Neuronal stem cell (in vitro differentiated cells): ENCODE results near the gene PAM16.

Experiments used
- DNase-seq: peaks from one replicate; pipeline ENCODE4 v3.0.0-alpha.2; 2013; ENCODE audit warnings: low spot score
- H2AFZ ChIP-seq: one replicate; pipeline ENCODE4 v1.6.1; 2013; ENCODE audit warnings: mild to moderate bottlenecking, low read length, inconsistent platforms
- H2AK5ac ChIP-seq: 2 replicates; pipeline ENCODE4 v1.6.1; 2013; ENCODE audit warnings: low read depth, mild to moderate bottlenecking, inconsistent platforms, low read length, moderate library complexity, mixed read lengths
- H2BK120ac ChIP-seq: 2 replicates; pipeline ENCODE4 v1.6.1; 2013; ENCODE audit warnings: low read depth, mild to moderate bottlenecking, inconsistent platforms, low read length, moderate library complexity, mixed read lengths
- H2BK12ac ChIP-seq: one replicate; pipeline ENCODE4 v1.6.1; 2013; ENCODE audit warnings: low read length, inconsistent platforms
- H2BK15ac ChIP-seq: 2 replicates; pipeline ENCODE4 v1.6.1; 2013; ENCODE audit warnings: mild to moderate bottlenecking, low read length, inconsistent platforms, mixed read lengths
- H2BK5ac ChIP-seq: one replicate; pipeline ENCODE4 v1.6.1; 2013; ENCODE audit warnings: inconsistent platforms, mild to moderate bottlenecking, low read length, moderate library complexity
- H3K14ac ChIP-seq: one replicate; pipeline ENCODE4 v1.6.1; 2013; ENCODE audit warnings: low read length, inconsistent platforms
- H3K18ac ChIP-seq: 2 replicates; pipeline ENCODE4 v1.6.1; 2013; ENCODE audit warnings: low read length, inconsistent platforms
- H3K23ac ChIP-seq: 2 replicates; pipeline ENCODE4 v1.6.1; 2013; ENCODE audit warnings: low read depth, mild to moderate bottlenecking, mixed read lengths, low read length, inconsistent platforms; ENCODE audit not compliant: poor library complexity
- H3K27ac ChIP-seq: replicated peaks from 3 replicates; pipeline ENCODE4 v1.5.1; 2013; ENCODE audit warnings: low read length, inconsistent platforms
- H3K27me3 ChIP-seq, 3 experiments: 2 replicates each; pipeline ENCODE4 v1.6.1; 2013; ENCODE audit warnings: low read length in 3 of 3, mild to moderate bottlenecking in 2 of 3, inconsistent platforms in 1 of 3, low read depth in 1 of 3, mixed read lengths in 1 of 3, moderate library complexity in 1 of 3; ENCODE audit not compliant: control insufficient read depth in 3 of 3, insufficient read depth in 3 of 3
- H3K36me3 ChIP-seq, 2 donors: replicated peaks in 1 of 2; 2 replicates each; pipeline ENCODE4 v1.6.1; 2013; ENCODE audit warnings: low read length in 2 of 2; ENCODE audit not compliant: control insufficient read depth in 2 of 2, insufficient read depth in 2 of 2
- H3K4ac ChIP-seq: 2 replicates; pipeline ENCODE4 v1.6.1; 2013; ENCODE audit warnings: inconsistent platforms, mild to moderate bottlenecking, low read length, moderate library complexity
- H3K4me1 ChIP-seq, 2 donors: 1 replicate in 1 of 2; 2 replicates in 1 of 2; pipeline ENCODE4 v1.6.1; 2013; ENCODE audit warnings: low read length in 2 of 2, low read depth in 1 of 2; ENCODE audit not compliant: control insufficient read depth in 2 of 2, insufficient read depth in 1 of 2
- H3K4me2 ChIP-seq: one replicate; pipeline ENCODE4 v1.6.1; 2013; ENCODE audit warnings: mild to moderate bottlenecking, low read length, inconsistent platforms; ENCODE audit not compliant: insufficient read depth, poor library complexity, severe bottlenecking
- H3K4me3 ChIP-seq, 2 donors: 2 replicates each; pipeline ENCODE4 v1.5.1; 2013; ENCODE audit warnings: low read length in 2 of 2, mild to moderate bottlenecking in 2 of 2, inconsistent platforms in 1 of 2, moderate library complexity in 1 of 2
- H3K79me1 ChIP-seq: one replicate; pipeline ENCODE4 v1.6.1; 2013; ENCODE audit warnings: low read depth, mild to moderate bottlenecking, inconsistent platforms, low read length, moderate library complexity
- H3K9ac ChIP-seq: one replicate; pipeline ENCODE4 v1.6.1; 2013; ENCODE audit warnings: mild to moderate bottlenecking, low read depth, low read length, inconsistent platforms; ENCODE audit not compliant: poor library complexity
- H3K9me3 ChIP-seq, 2 donors: replicated peaks in 1 of 2; 2 replicates each; pipeline versions ENCODE3 to v1.6.1; 2013; ENCODE audit warnings: low read length in 2 of 2, mild to moderate bottlenecking in 2 of 2, inconsistent platforms in 1 of 2, low read depth in 1 of 2, mixed read lengths in 1 of 2, moderate library complexity in 1 of 2; ENCODE audit not compliant: control insufficient read depth in 2 of 2, insufficient read depth in 1 of 2
- H4K8ac ChIP-seq: one replicate; pipeline ENCODE4 v1.6.1; 2013; ENCODE audit warnings: low read depth, mild to moderate bottlenecking, inconsistent platforms, low read length, moderate library complexity
- H4K91ac ChIP-seq: one replicate; pipeline ENCODE4 v1.6.1; 2013; ENCODE audit warnings: low read length, low read depth, mild to moderate bottlenecking, inconsistent platforms; ENCODE audit not compliant: poor library complexity
- WGBS, 2 donors: extraction: QIAGEN DNeasy Blood & Tissue Kit; methylation state at CpG; one replicate each; pipeline ENCODE4 v1.1.7; 2013; ENCODE audit warnings: missing lambda C conversion rate in 2 of 2, mixed read lengths in 1 of 2; ENCODE audit not compliant: insufficient read length in 2 of 2, insufficient replicate concordance in 1 of 2; ENCODE audit errors: extremely low coverage in 2 of 2; 5-methylcytosine and 5-hydroxymethylcytosine counted together

Gene PAM16

GRCh38 chr16:4338712-4339299, 12.3 kb downstream of the PAM16 start:
- Histone ChIP-seq H3K18ac (peak overlapping the region; percentile 38), H2AFZ (no peak overlapping the region), H2BK15ac (no peak overlapping the region), H3K9me3 (no peaks in the 10 kb centered on the region), H3K27ac (no peak overlapping the region), H2BK5ac (peak overlapping the region; percentile 24), H3K36me3 (peaks cover 22 to 78% of the 10 kb centered on the region in 2 donors), H3K4ac (no peak overlapping the region), H4K8ac (no peak overlapping the region), H3K27me3 (no peaks in the 10 kb centered on the region), H2BK12ac (no peak overlapping the region), H2BK120ac (no peak overlapping the region), H4K91ac (no peak overlapping the region), H3K23ac (no peak overlapping the region), H3K4me1 (no peaks in the 10 kb centered on the region), H3K4me2 (no peak overlapping the region), H3K79me1 (peaks cover 22% of the 10 kb centered on the region), H3K4me3 (no peak overlapping the region), H3K9ac (no peak overlapping the region), H3K14ac (no peak overlapping the region), H2AK5ac (no peak overlapping the region)
- WGBS, 2 donors: no CpG with 5 or more reads among the region's 10 CpGs
- DNase-seq: no peak

- no peak for DNase-seq
- Histone ChIP-seq H3K79me1 (peaks cover 19% of the 10 kb centered on the region), H3K4me3 (no peak overlapping the region), H2BK12ac (no peak overlapping the region), H2BK120ac (no peak overlapping the region), H3K4ac (no peak overlapping the region), H3K27ac (no peak overlapping the region), H3K9me3 (no peaks in the 10 kb centered on the region), H4K8ac (no peak overlapping the region), H2BK15ac (no peak overlapping the region), H3K4me2 (no peak overlapping the region), H3K14ac (no peak overlapping the region), H3K4me1 (no peaks in the 10 kb centered on the region), H2AK5ac (no peak overlapping the region), H3K18ac (peak overlapping the region; percentile 6), H3K23ac (no peak overlapping the region), H3K27me3 (no peaks in the 10 kb centered on the region), H4K91ac (no peak overlapping the region), H2AFZ (no peak overlapping the region), H2BK5ac (peak overlapping the region; percentile 24), H3K9ac (no peak overlapping the region), H3K36me3 (peaks cover 22 to 81% of the 10 kb centered on the region in 2 donors)
- WGBS, 2 donors: no CpG with 5 or more reads among the region's 12 CpGs
These were observed 13.0 kb downstream of the PAM16 start for GRCh38 chr16:4338125-4338582.

GRCh38 chr16:4337540-4338088, 13.5 kb downstream of the PAM16 start:
- peak overlapping the region; percentile 2 for H3K9ac ChIP-seq
- H3K4me1 ChIP-seq: no peaks in the 10 kb centered on the region
- H2BK12ac ChIP-seq: no peak overlapping the region
- no peaks in the 10 kb centered on the region for H3K9me3 ChIP-seq
- peaks cover 22 to 82% of the 10 kb centered on the region in 2 donors for H3K36me3 ChIP-seq
- no peaks in the 10 kb centered on the region for H3K27me3 ChIP-seq
- H3K4me3 ChIP-seq: no peak overlapping the region
- H2BK5ac ChIP-seq: peak overlapping the region; percentile 75
- no peak overlapping the region for H2AFZ ChIP-seq
- H3K23ac ChIP-seq: no peak overlapping the region
- no peak overlapping the region for H2AK5ac ChIP-seq
- no peak overlapping the region for H4K8ac ChIP-seq
- H3K4ac ChIP-seq: no peak overlapping the region
- no peak for DNase-seq
- peaks cover 21% of the 10 kb centered on the region for H3K79me1 ChIP-seq
- WGBS, 2 donors: no CpG with 5 or more reads among the region's 12 CpGs
- H3K18ac ChIP-seq: peak overlapping the region; percentile 57
- no peak overlapping the region for H3K27ac ChIP-seq
- no peak overlapping the region for H3K4me2 ChIP-seq
- H2BK15ac ChIP-seq: no peak overlapping the region
- no peak overlapping the region for H3K14ac ChIP-seq
- H2BK120ac ChIP-seq: no peak overlapping the region
- H4K91ac ChIP-seq: no peak overlapping the region

GRCh38 chr16:4336701-4337539, 14.2 kb downstream of the PAM16 start:
- Histone ChIP-seq H3K23ac (peak overlapping the region; percentile 31), H3K4me1 (no peaks in the 10 kb centered on the region), H3K9ac (no peak overlapping the region), H3K27ac (no peak overlapping the region), H3K27me3 (no peaks in the 10 kb centered on the region), H3K4me3 (no peak overlapping the region), H2BK12ac (no peak overlapping the region), H4K8ac (no peak overlapping the region), H2AFZ (no peak overlapping the region), H3K79me1 (peaks cover 27% of the 10 kb centered on the region), H2BK5ac (peak overlapping the region; percentile 75), H2AK5ac (no peak overlapping the region), H4K91ac (no peak overlapping the region), H2BK15ac (no peak overlapping the region), H3K14ac (no peak overlapping the region), H2BK120ac (no peak overlapping the region), H3K36me3 (peaks cover 25 to 89% of the 10 kb centered on the region in 2 donors), H3K9me3 (no peaks in the 10 kb centered on the region), H3K4me2 (no peak overlapping the region), H3K4ac (no peak overlapping the region), H3K18ac (no peak overlapping the region)
- DNase-seq: no peak
- WGBS, 2 donors: no CpG with 5 or more reads among the region's 41 CpGs
